PC-3 (cell line): ENCODE results near the gene GRK1.

ENCODE experiments used
- CTCF ChIP-seq: fragments of 300-600 bp; sonication (generic); conservative IDR thresholded peaks from 2 replicates; pipeline ENCODE4 v1.5.1; 2017; ENCODE audit warnings: antibody characterized with exemption, low read depth, mild to moderate bottlenecking, low read length
- EZH2 ChIP-seq: fragments of 300-600 bp; sonication (generic); IDR thresholded peaks from one replicate; pipeline ENCODE4 v1.6.1; 2017; ENCODE audit warnings: antibody characterized with exemption, mild to moderate bottlenecking, low read length; ENCODE audit not compliant: unreplicated experiment
- EZH2phosphoT487 ChIP-seq: fragments of 300-600 bp; sonication (generic); IDR thresholded peaks from 2 replicates; pipeline ENCODE4 v1.6.1; 2018; ENCODE audit warnings: mild to moderate bottlenecking, antibody characterized with exemption, low read length, borderline replicate concordance

- no peak for TF ChIP-seq CTCF
- TF ChIP-seq EZH2: no peak
- TF ChIP-seq EZH2phosphoT487: no peak
Measured at GRCh38 chr13:113766035-113766800, 99.2 kb downstream of the GRK1 start.
